ENCODE data around the gene OR11G2.

DNA sequence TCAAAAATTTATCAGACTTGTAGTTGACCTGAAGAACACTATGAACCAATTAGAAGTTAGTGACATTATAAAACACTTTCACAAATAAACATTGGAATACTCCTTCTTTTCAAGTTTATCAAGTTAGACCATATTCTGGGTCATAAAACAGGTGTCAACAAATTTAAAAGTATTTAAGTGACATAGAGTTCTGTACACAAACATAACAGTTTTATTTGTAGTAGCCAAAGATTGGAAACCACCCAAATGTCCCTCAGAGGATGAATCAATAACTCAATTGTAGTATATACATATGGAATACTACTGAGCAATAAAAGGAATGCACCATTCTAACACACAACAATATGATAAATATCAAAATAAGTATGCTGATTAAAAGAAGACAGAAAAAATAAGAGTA is 23.6 kb upstream of the OR11G2 start:
- no peak for TF ChIP-seq EP300 (IDR thresholded peaks at IDR 0.05)
- TF ChIP-seq POLR2A (IDR thresholded peaks at IDR 0.05) = no peak
- TF ChIP-seq, protein P1, sequence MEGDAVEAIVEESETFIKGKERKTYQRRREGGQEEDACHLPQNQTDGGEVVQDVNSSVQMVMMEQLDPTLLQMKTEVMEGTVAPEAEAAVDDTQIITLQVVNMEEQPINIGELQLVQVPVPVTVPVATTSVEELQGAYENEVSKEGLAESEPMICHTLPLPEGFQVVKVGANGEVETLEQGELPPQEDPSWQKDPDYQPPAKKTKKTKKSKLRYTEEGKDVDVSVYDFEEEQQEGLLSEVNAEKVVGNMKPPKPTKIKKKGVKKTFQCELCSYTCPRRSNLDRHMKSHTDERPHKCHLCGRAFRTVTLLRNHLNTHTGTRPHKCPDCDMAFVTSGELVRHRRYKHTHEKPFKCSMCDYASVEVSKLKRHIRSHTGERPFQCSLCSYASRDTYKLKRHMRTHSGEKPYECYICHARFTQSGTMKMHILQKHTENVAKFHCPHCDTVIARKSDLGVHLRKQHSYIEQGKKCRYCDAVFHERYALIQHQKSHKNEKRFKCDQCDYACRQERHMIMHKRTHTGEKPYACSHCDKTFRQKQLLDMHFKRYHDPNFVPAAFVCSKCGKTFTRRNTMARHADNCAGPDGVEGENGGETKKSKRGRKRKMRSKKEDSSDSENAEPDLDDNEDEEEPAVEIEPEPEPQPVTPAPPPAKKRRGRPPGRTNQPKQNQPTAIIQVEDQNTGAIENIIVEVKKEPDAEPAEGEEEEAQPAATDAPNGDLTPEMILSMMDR (IDR thresholded peaks at IDR 0.05) = no peak

All from upper lobe of left lung (tissue), 4 donors.